K562 (cell line): ENCODE measurements around the gene TEX51. TPM values are rescaled to one million over a fixed set of nuclear protein-coding genes. Genes with fewer than 3 reads are reported as not detected.

Source experiments
- ATAC-seq: fragments of 200-7000 bp; cut with Tn5 transposase; 3 replicates; pipeline ENCODE4 v1.9.1; 2020; ENCODE audit warnings: moderate library complexity
- BruUV-seq: library from RNA; stranded (reverse); fragments of 400-500 nt; replicated peaks from 2 replicates; lab custom pipeline; 2021; lab: Mats Ljungman, UMichigan
- CTCF ChIA-PET: fragments of 300-600 bp; formaldehyde crosslinking; extraction: SDS; loops from one replicate; lab custom pipeline; 2021; ENCODE audit warnings: low intra/inter-chr PET ratio; lab: Yijun Ruan, JAX
- POLR2A ChIA-PET: fragments of 300-600, 350-650 bp; sonication (Branson Sonifier 250); formaldehyde crosslinking; extraction: SDS; loops from one replicate; lab custom pipeline; 2021; ENCODE audit warnings: antibody characterized with exemption, inconsistent platforms; lab: Yijun Ruan, JAX
- DNase-seq, 4 experiments: peaks; one replicate each; pipeline versions ENCODE4 v3.0.0 to v3.0.0-alpha.2; 2011 to 2018; ENCODE audit warnings: low spot score in 3 of 4, mixed read lengths in 3 of 4; ENCODE audit errors: extremely low read depth in 1 of 4
- FAIRE-seq: peaks from 2 replicates; lab custom pipeline; 2011; peaks lifted over from hg19 to GRCh38; lab: Jason Lieb, UNC
- H2AFZ ChIP-seq: 2 replicates; pipeline ENCODE4 v1.6.0; 2011; ENCODE audit warnings: low read depth, low read length, control low read depth, inconsistent platforms
- H3K27ac ChIP-seq: fragments of 200-600 bp; 3 replicates; pipeline ENCODE4 v1.8.0; 2011; ENCODE audit warnings: low read depth, mild to moderate bottlenecking, control low read depth, inconsistent platforms, low read length, moderate library complexity, mixed read lengths; ENCODE audit errors: extremely low read depth
- H3K27me3 ChIP-seq, 2 experiments: fragments of 300-600 bp in 1 of 2; 2 replicates in 1 of 2; 3 replicates in 1 of 2; pipeline versions ENCODE4 v1.6.0 to v1.8.0; 2011; ENCODE audit warnings: inconsistent platforms in 2 of 2, low read length in 2 of 2, mild to moderate bottlenecking in 1 of 2, mixed read lengths in 1 of 2, moderate library complexity in 1 of 2; ENCODE audit not compliant: control insufficient read depth in 2 of 2, insufficient read depth in 2 of 2
- H3K36me3 ChIP-seq: fragments of 300-600 bp; 3 replicates; pipeline ENCODE4 v1.8.0; 2011; ENCODE audit warnings: mild to moderate bottlenecking, low read length, inconsistent platforms; ENCODE audit not compliant: control insufficient read depth, insufficient read depth
- H3K4me1 ChIP-seq, 2 experiments: fragments of 200-600 bp in 1 of 2; replicated peaks in 1 of 2; 2 replicates in 1 of 2; 3 replicates in 1 of 2; pipeline versions ENCODE4 v1.5.1 to v1.8.0; 2011; ENCODE audit warnings: inconsistent platforms in 2 of 2, low read length in 2 of 2, mild to moderate bottlenecking in 1 of 2, mixed read lengths in 1 of 2, moderate library complexity in 1 of 2; ENCODE audit not compliant: control insufficient read depth in 2 of 2, insufficient read depth in 2 of 2
- H3K4me2 ChIP-seq: 2 replicates; pipeline ENCODE4 v1.6.1; 2011; ENCODE audit warnings: low read length, control low read depth, inconsistent platforms, mixed read lengths; ENCODE audit not compliant: insufficient read depth
- H3K4me3 ChIP-seq: fragments of 200-600 bp; sonication (generic), shearing (Covaris generic); 2 replicates; pipeline ENCODE4 v1.5.1; 2016; ENCODE audit warnings: control low read depth, inconsistent platforms
- H3K79me2 ChIP-seq: fragments of 200-600 bp; 3 replicates; pipeline ENCODE4 v1.8.0; 2011; ENCODE audit warnings: low read length, inconsistent platforms; ENCODE audit not compliant: control insufficient read depth, insufficient read depth
- H3K9ac ChIP-seq, 2 experiments: 2 replicates each; pipeline versions ENCODE4 v1.6.0 to v1.6.1; 2011; ENCODE audit warnings: low read depth in 2 of 2, low read length in 2 of 2, control low read depth in 1 of 2, inconsistent platforms in 1 of 2, mild to moderate bottlenecking in 1 of 2, mixed read lengths in 1 of 2; ENCODE audit not compliant: insufficient read depth in 1 of 2
- H3K9me1 ChIP-seq: one replicate; pipeline ENCODE4 v1.6.0; 2011; ENCODE audit warnings: inconsistent platforms, mild to moderate bottlenecking, low read length, moderate library complexity; ENCODE audit not compliant: control insufficient read depth, insufficient read depth
- H3K9me3 ChIP-seq: replicated peaks from 2 replicates; pipeline ENCODE4 v1.5.1; 2011; ENCODE audit warnings: low read depth, low read length, inconsistent platforms; ENCODE audit not compliant: control insufficient read depth, insufficient read depth
- H4K20me1 ChIP-seq: replicated peaks from 2 replicates; pipeline ENCODE4 v1.6.1; 2011; ENCODE audit warnings: low read length, inconsistent platforms, mixed read lengths; ENCODE audit not compliant: control insufficient read depth, insufficient read depth
- CBX8 ChIP-seq: fragments of 200-600 bp; sonication (generic); IDR thresholded peaks from 2 replicates; pipeline ENCODE4 v1.6.1; 2012; ENCODE audit warnings: borderline replicate concordance, mixed run types, low read depth, mild to moderate bottlenecking, moderate library complexity, mixed read lengths, low read length, control low read depth, inconsistent platforms; ENCODE audit not compliant: poor library complexity, severe bottlenecking; ENCODE audit errors: extremely low read depth
- HCFC1 ChIP-seq: IDR thresholded peaks from 2 replicates; pipeline ENCODE4 v1.6.1; 2012; ENCODE audit warnings: low read depth, low read length, improper control_type of control experiment
- MEF2A ChIP-seq: IDR thresholded peaks from 2 replicates; pipeline ENCODE4 v1.6.1; 2011; ENCODE audit warnings: low read depth, mild to moderate bottlenecking, low read length, moderate library complexity; ENCODE audit not compliant: control insufficient read depth
- SRF ChIP-seq, 2 experiments: fragments of 250-450, 450-650 bp in 1 of 2; sonication (Bioruptor Pico) in 1 of 2; sonication (generic) in 1 of 2; formaldehyde crosslinking; IDR thresholded peaks; 2 replicates each; pipeline versions ENCODE4 v1.5.0 to v1.5.1; 2020 to 2022; ENCODE audit warnings: mild to moderate bottlenecking in 1 of 2, missing genetic modification reagents in 1 of 2
- SRSF7 ChIP-seq: fragments of 200-400 bp; formaldehyde crosslinking; optimal IDR thresholded peaks from 2 replicates; pipeline ENCODE3; 2017; ENCODE audit warnings: mild to moderate bottlenecking, low read depth, low read length
- U2AF2 ChIP-seq: fragments of 200-400 bp; formaldehyde crosslinking; optimal IDR thresholded peaks from 2 replicates; pipeline ENCODE3; 2017; ENCODE audit warnings: low read depth, mild to moderate bottlenecking, low read length
- XRCC3 ChIP-seq: fragments of 450-650 bp; IDR thresholded peaks from 2 replicates; pipeline ENCODE4 v1.6.1; 2017; ENCODE audit warnings: mild to moderate bottlenecking, moderate library complexity
- ZNF184 ChIP-seq: sonication (generic); formaldehyde crosslinking; IDR thresholded peaks from 2 replicates; pipeline ENCODE4 v1.5.0; 2020; ENCODE audit warnings: missing genetic modification reagents
- ZNF408 ChIP-seq: fragments of 250-450 bp; sonication (Bioruptor Pico); IDR thresholded peaks from 2 replicates; pipeline ENCODE4 v1.4.0; 2020; ENCODE audit warnings: low read depth, mild to moderate bottlenecking, moderate library complexity
- ZNF445 ChIP-seq: fragments of 250-450 bp; sonication (Bioruptor Pico); IDR thresholded peaks from 2 replicates; pipeline ENCODE4 v1.4.0; 2020; ENCODE audit warnings: low read depth, mild to moderate bottlenecking, moderate library complexity
- ZNF551 ChIP-seq: fragments of 250-450 bp; sonication (Bioruptor Pico); IDR thresholded peaks from 2 replicates; pipeline ENCODE4 v1.5.0; 2021; ENCODE audit warnings: mild to moderate bottlenecking, moderate library complexity
- ZNF668 ChIP-seq: fragments of 250-450 bp; sonication (Bioruptor Pico); IDR thresholded peaks from 2 replicates; pipeline ENCODE4 v1.8.0; 2022; ENCODE audit warnings: mild to moderate bottlenecking, inconsistent platforms
- ZSCAN32 ChIP-seq: fragments of 450-650 bp; formaldehyde crosslinking; IDR thresholded peaks from 2 replicates; pipeline ENCODE4 v1.4.0; 2020; ENCODE audit warnings: mild to moderate bottlenecking, moderate library complexity
- WGBS: fragments of 100-300 bp; shearing (Covaris generic); methylation state at CpG from one replicate; pipeline ENCODE4 v1.1.6; 2016; ENCODE audit warnings: low coverage, mixed read lengths; ENCODE audit not compliant: insufficient coverage; ENCODE audit errors: missing lambda C conversion rate; 5-methylcytosine and 5-hydroxymethylcytosine counted together
- in situ Hi-C: fragments of 300-500 bp; cut with MboI; formaldehyde crosslinking; loops from 4 replicates; pipeline ENCODE4 v1.15.0; 2018; ENCODE audit warnings: inconsistent platforms, mixed read lengths
- intact Hi-C: fragments of 100-400 bp; cut with micrococcal nuclease; formaldehyde crosslinking; loops from 2 replicates; pipeline ENCODE4 v1.14.2; 2022
- polyA plus RNA-seq, 8 experiments: library from polyadenylated mRNA; depleted of rRNA in 4 of 8; stranded (reverse) in 5 of 8; unstranded in 3 of 8; fragments of >200 nt; fragmentation: Nextera tagmentation in 2 of 8; fragmentation: Illumina TruSeq in 1 of 8; extraction: Ambion mirVana in 2 of 8; extraction: Trizol in 1 of 8; gene quantifications; 2 replicates each; pipeline versions ENCODE4 v1.2.1 to v1.2.3, GENCODE V29; 2011 to 2014; ENCODE audit warnings: inconsistent platforms in 1 of 8, missing spikeins in 1 of 8
- total RNA-seq, 7 experiments: library from RNA; depleted of rRNA in 6 of 7; stranded (reverse); fragments of >200 nt in 6 of 7; fragmentation: Illumina TruSeq in 2 of 7; extraction: Trizol in 2 of 7; gene quantifications; 2 replicates each; pipeline versions ENCODE4 v1.2.1 to v1.2.3, GENCODE V29; 2011 to 2021; ENCODE audit warnings: low replicate concordance in 1 of 7
- TF ChIP-seq, protein P1 (sequence below): fragments of 450-650 bp; IDR thresholded peaks from 2 replicates; pipeline ENCODE4 v1.6.1; 2016; ENCODE audit warnings: borderline replicate concordance
- TF ChIP-seq, protein P2 (sequence below): fragments of 250-450 bp; sonication (Bioruptor Pico); IDR thresholded peaks from 2 replicates; pipeline ENCODE4 v1.8.0; 2022; ENCODE audit warnings: inconsistent platforms

The TEX51 gene
- total and polyA plus RNA-seq, 9 of the 15 experiments (the other 6 are each of a cell fraction or from before 2014, with no cell fraction given) = not detected

DNA sequence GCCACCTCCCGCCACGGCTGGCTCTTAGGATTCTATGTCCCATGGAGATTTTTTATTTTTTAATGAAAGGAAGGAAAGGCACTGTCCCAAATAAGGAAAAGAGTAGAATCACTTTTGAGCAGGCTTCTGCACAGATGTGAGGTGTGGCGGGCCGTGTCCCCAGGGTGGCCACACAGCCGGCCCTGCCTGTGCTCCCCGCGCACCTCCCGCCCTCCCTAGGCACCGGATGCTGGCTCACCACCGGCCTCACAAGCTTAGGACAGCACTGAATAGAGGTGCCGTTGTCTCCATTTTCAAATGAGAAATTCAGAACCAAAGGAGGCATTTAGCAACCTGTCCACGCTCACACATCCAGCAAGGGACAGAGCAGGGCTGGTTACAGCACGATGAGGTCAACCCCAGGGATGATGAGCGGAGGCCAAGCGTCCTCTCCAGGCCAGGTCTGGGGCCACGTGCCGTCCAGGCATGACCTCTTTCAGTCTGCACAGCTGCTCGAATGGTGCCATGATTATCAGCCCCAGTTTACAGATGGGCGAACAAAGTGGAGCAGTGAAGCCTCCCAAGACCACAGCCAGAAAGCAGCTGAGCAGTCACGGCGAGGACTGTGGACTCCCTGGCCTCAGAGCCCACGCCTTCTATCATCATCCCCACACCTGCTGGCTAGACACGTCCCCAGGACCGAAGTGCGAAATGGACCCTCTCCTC, 20.7 kb upstream of the TEX51 start:
- Histone ChIP-seq H3K79me2 (no peaks in the 10 kb centered on the region), H3K27ac (no peak overlapping the region), H3K27me3 (peaks cover 0 to 22% of the 10 kb centered on the region in 2 experiments; a peak in 1 of 5 replicates), H3K36me3 (no peaks in the 10 kb centered on the region), H2AFZ (no peak overlapping the region), H3K4me2 (no peak overlapping the region), H3K4me1 (no peaks in the 10 kb centered on the region), H4K20me1 (no peaks in the 10 kb centered on the region), H3K4me3 (no peak overlapping the region), H3K9me1 (no peaks in the 10 kb centered on the region), H3K9ac (no peak overlapping the region), H3K9me3 (no peaks in the 10 kb centered on the region)
- intact Hi-C loops = no loop called here
- ChIA-PET POLR2A (no interaction called here), CTCF (no interaction called here)
- 1% methylated on average over 24 of the region's 25 CpGs for WGBS
- no peak for DNase-seq
- in situ Hi-C loops = no loop called here
- BruUV-seq = no TSS peak
- FAIRE-seq = no peak
- no peak for ATAC-seq
- TF ChIP-seq ZSCAN32 (CRISPR knock-in tag) = no peak
- no peak for TF ChIP-seq U2AF2
- TF ChIP-seq, protein P1, sequence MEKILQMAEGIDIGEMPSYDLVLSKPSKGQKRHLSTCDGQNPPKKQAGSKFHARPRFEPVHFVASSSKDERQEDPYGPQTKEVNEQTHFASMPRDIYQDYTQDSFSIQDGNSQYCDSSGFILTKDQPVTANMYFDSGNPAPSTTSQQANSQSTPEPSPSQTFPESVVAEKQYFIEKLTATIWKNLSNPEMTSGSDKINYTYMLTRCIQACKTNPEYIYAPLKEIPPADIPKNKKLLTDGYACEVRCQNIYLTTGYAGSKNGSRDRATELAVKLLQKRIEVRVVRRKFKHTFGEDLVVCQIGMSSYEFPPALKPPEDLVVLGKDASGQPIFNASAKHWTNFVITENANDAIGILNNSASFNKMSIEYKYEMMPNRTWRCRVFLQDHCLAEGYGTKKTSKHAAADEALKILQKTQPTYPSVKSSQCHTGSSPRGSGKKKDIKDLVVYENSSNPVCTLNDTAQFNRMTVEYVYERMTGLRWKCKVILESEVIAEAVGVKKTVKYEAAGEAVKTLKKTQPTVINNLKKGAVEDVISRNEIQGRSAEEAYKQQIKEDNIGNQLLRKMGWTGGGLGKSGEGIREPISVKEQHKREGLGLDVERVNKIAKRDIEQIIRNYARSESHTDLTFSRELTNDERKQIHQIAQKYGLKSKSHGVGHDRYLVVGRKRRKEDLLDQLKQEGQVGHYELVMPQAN = no peak
- TF ChIP-seq SRSF7 = no peak
- TF ChIP-seq CBX8 = no peak
- no peak for TF ChIP-seq ZNF551 (CRISPR knock-in tag)
- TF ChIP-seq ZNF408 (CRISPR knock-in tag) = no peak
- no peak for TF ChIP-seq ZNF184 (CRISPR knock-in tag)
- no peak for TF ChIP-seq ZNF668 (CRISPR knock-in tag)
- no peak for TF ChIP-seq XRCC3
- TF ChIP-seq, protein P2, sequence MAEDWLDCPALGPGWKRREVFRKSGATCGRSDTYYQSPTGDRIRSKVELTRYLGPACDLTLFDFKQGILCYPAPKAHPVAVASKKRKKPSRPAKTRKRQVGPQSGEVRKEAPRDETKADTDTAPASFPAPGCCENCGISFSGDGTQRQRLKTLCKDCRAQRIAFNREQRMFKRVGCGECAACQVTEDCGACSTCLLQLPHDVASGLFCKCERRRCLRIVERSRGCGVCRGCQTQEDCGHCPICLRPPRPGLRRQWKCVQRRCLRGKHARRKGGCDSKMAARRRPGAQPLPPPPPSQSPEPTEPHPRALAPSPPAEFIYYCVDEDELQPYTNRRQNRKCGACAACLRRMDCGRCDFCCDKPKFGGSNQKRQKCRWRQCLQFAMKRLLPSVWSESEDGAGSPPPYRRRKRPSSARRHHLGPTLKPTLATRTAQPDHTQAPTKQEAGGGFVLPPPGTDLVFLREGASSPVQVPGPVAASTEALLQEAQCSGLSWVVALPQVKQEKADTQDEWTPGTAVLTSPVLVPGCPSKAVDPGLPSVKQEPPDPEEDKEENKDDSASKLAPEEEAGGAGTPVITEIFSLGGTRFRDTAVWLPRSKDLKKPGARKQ (CRISPR knock-in tag) = no peak
- TF ChIP-seq ZNF445 (CRISPR knock-in tag) = no peak
- TF ChIP-seq HCFC1 = no peak
- TF ChIP-seq SRF (CRISPR knock-in tag; IDR thresholded peaks at IDR 0.05) = no peak
- TF ChIP-seq MEF2A = no peak
